SU-DHL-6 (cell line): ENCODE data around the gene DIS3L2.
"Not testable (repeated sequence)": the region's sequence is repeated elsewhere in the genome, so short reads cannot be mapped to it uniquely, and the experiment has no call there.

ENCODE experiments used
- H2AFZ ChIP-seq: fragments of 200-600 bp; sonication (generic); 2 replicates; pipeline ENCODE4 v1.6.1; 2014; ENCODE audit warnings: low read depth, mild to moderate bottlenecking, moderate library complexity, mixed read lengths, antibody characterized with exemption, low read length; ENCODE audit not compliant: severe bottlenecking
- H3F3A ChIP-seq: fragments of 200-600 bp; shearing (Covaris generic); 2 replicates; pipeline ENCODE4 v1.6.0; 2016; ENCODE audit warnings: antibody characterized with exemption, mild to moderate bottlenecking; ENCODE audit not compliant: insufficient read depth
- H3K27ac ChIP-seq: fragments of 200-600 bp; sonication (generic); 2 replicates; pipeline ENCODE4 v1.5.1; 2016; ENCODE audit warnings: low read depth, mild to moderate bottlenecking, low read length, moderate library complexity, mixed read lengths
- H3K27me3 ChIP-seq: fragments of 200-600 bp; sonication (generic), shearing (Covaris generic); 2 replicates; pipeline ENCODE4 v1.6.0; 2014; ENCODE audit warnings: mild to moderate bottlenecking, low read length
- H3K36me3 ChIP-seq: fragments of 200-600 bp; sonication (generic); 2 replicates; pipeline ENCODE4 v1.6.1; 2014; ENCODE audit warnings: mild to moderate bottlenecking, low read length, mixed read lengths
- H3K4me2 ChIP-seq: fragments of 300-600, 200-600 bp; shearing (Covaris generic), sonication (generic); 2 replicates; pipeline ENCODE4 v1.6.0; 2014; ENCODE audit warnings: low read length, low read depth, mild to moderate bottlenecking; ENCODE audit not compliant: poor library complexity, severe bottlenecking
- H3K4me3 ChIP-seq: fragments of 200-600 bp; sonication (generic); 2 replicates; pipeline ENCODE4 v1.5.1; 2014; ENCODE audit warnings: antibody characterized with exemption, low read length, mild to moderate bottlenecking, mixed read lengths; ENCODE audit not compliant: insufficient read depth, poor library complexity, severe bottlenecking
- H3K79me2 ChIP-seq: fragments of 200-600 bp; sonication (generic); 2 replicates; pipeline ENCODE4 v1.6.1; 2014; ENCODE audit warnings: mild to moderate bottlenecking, low read length, moderate library complexity; ENCODE audit not compliant: insufficient read depth
- H3K9ac ChIP-seq: fragments of 200-600 bp; sonication (generic); 2 replicates; pipeline ENCODE4 v1.7.0; 2014; ENCODE audit warnings: mild to moderate bottlenecking, low read length
- H3K9me2 ChIP-seq: fragments of 200-600 bp; sonication (generic); replicated peaks from 2 replicates; pipeline ENCODE4 v1.6.1; 2014; ENCODE audit warnings: low read length; ENCODE audit not compliant: insufficient read depth
- H3K9me3 ChIP-seq: fragments of 200-600 bp; sonication (generic); 2 replicates; pipeline ENCODE4 v1.6.1; 2014; ENCODE audit warnings: low read length, mixed read lengths; ENCODE audit not compliant: insufficient read depth
- H4K20me1 ChIP-seq: fragments of 200-600 bp; sonication (generic); 2 replicates; pipeline ENCODE4 v1.6.1; 2014; ENCODE audit warnings: low read depth, mild to moderate bottlenecking, antibody characterized with exemption, low read length, moderate library complexity, mixed read lengths
- EZH2phosphoT487 ChIP-seq: fragments of 200-600 bp; sonication (generic), shearing (Covaris generic); conservative IDR thresholded peaks from 2 replicates; pipeline ENCODE4 v1.6.1; 2018; ENCODE audit warnings: mild to moderate bottlenecking, antibody characterized with exemption, low read length, moderate library complexity, mixed read lengths
- TF ChIP-seq, protein P1 (sequence below): fragments of 200-600 bp; sonication (generic); IDR thresholded peaks from one replicate; pipeline ENCODE4 v1.5.1; 2017; ENCODE audit warnings: antibody characterized with exemption, mild to moderate bottlenecking, low read length, moderate library complexity; ENCODE audit not compliant: insufficient read depth, poor library complexity, severe bottlenecking

DIS3L2 gene

DNA sequence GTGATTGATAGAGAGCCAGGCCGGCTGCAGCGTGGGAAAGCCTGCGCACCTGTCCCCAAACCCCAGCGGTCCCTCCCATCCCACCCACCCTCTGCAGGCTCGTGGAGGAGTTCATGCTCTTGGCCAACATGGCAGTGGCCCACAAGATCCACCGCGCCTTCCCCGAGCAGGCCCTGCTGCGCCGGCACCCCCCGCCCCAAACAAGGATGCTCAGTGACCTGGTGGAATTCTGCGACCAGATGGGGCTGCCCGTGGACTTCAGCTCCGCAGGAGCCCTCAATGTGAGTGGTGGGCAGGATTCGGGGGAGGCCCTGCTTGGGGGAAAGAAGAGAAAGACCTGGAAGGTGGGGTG is 368.2 kb downstream of the DIS3L2 start:
- no peaks in the 10 kb centered on the region for H3K27me3 ChIP-seq
- no peak overlapping the region for H3K27ac ChIP-seq
- H3K9me3 ChIP-seq: no peaks in the 10 kb centered on the region
- no peaks in the 10 kb centered on the region for H3K79me2 ChIP-seq
- H3K4me3 ChIP-seq: no peak overlapping the region
- no peaks in the 10 kb centered on the region for H3F3A ChIP-seq
- no peaks in the 10 kb centered on the region for H3K9me2 ChIP-seq
- H4K20me1 ChIP-seq: no peaks in the 10 kb centered on the region
- H3K9ac ChIP-seq: no peak overlapping the region
- no peak overlapping the region for H3K4me2 ChIP-seq
- no peaks in the 10 kb centered on the region for H3K36me3 ChIP-seq
- no peak overlapping the region for H2AFZ ChIP-seq
- TF ChIP-seq EZH2phosphoT487: no peak
- TF ChIP-seq, protein P1, sequence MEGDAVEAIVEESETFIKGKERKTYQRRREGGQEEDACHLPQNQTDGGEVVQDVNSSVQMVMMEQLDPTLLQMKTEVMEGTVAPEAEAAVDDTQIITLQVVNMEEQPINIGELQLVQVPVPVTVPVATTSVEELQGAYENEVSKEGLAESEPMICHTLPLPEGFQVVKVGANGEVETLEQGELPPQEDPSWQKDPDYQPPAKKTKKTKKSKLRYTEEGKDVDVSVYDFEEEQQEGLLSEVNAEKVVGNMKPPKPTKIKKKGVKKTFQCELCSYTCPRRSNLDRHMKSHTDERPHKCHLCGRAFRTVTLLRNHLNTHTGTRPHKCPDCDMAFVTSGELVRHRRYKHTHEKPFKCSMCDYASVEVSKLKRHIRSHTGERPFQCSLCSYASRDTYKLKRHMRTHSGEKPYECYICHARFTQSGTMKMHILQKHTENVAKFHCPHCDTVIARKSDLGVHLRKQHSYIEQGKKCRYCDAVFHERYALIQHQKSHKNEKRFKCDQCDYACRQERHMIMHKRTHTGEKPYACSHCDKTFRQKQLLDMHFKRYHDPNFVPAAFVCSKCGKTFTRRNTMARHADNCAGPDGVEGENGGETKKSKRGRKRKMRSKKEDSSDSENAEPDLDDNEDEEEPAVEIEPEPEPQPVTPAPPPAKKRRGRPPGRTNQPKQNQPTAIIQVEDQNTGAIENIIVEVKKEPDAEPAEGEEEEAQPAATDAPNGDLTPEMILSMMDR: no peak

DNA sequence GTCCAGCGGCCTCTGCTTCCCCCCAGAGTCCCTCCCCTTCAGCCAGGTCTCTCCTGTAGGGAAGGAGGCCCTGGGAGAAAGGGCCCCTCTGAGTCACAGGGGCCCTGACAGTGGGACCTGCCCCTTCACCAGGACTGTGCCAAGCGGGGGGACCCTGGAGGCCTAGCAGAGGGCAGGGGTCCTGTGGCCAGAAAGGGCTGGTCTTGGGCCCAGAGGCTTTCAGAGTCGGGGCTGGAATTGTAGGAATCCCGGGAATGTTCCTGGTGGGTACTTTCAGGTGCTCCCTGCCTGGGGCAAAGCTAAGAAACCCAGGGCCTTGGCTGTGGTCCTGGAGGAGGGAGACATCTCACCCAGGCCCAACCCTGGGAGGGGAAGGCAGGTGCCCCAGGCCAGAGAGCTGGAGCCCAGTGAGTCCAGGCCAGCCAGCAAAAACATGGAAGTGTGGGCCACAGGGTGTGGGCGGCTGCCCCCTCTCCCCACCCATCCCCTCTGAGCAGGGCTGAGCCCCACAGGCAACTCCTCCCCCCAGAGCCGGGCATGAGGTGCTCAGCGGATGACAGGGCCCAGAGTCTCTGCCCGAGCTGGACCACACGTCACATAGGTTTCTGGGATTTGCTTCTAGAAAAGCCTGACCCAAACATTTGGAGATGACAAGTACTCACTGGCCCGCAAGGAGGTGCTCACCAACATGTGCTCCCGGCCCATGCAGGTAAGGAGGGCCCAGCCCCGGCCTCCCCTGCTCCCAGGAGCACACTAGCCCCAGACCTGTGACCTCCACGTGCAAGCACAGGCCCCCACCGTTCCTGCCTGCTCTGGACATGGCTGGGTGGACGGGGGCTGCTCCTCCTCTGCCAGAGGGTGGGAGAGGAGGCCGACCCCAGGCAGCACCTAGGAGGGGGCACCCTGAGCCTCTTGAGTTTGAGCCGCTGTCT is 368.8 kb downstream of the DIS3L2 start:
- no peaks in the 10 kb centered on the region for H3F3A ChIP-seq
- no peak overlapping the region for H3K27ac ChIP-seq
- TF ChIP-seq EZH2phosphoT487: no peak
- TF ChIP-seq, protein P1: no peak
- H3K9ac ChIP-seq: no peak overlapping the region
- no peaks in the 10 kb centered on the region for H3K9me2 ChIP-seq
- H3K9me3 ChIP-seq: no peaks in the 10 kb centered on the region
- no peaks in the 10 kb centered on the region for H3K79me2 ChIP-seq
- H4K20me1 ChIP-seq: no peaks in the 10 kb centered on the region
- no peak overlapping the region for H2AFZ ChIP-seq
- no peaks in the 10 kb centered on the region for H3K27me3 ChIP-seq
- H3K4me3 ChIP-seq: no peak overlapping the region
- H3K4me2 ChIP-seq: no peak overlapping the region
- no peaks in the 10 kb centered on the region for H3K36me3 ChIP-seq

DNA sequence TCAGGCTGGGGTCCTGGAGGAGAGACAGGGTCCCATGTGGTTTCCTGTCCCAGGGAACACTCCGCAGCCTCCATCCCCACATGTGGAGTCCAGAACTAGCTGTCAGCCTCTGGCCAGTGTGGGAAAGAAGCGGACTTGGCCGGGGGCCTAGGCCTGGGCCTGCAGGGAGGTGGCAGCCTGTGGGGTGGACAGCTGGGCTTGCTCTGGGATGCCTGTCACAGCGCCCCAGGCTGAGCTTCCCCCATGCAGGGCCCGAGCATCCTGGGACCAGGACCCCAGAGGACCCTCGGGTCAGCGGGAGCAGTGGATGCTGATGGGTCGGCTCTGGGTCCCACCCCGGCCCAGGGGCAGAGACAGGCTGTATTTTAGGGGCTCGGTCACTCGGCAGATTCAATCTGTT is 369.5 kb downstream of the DIS3L2 start:
- not testable (repeated sequence) for H2AFZ ChIP-seq, H3K9me2 ChIP-seq, H3F3A ChIP-seq, H3K4me2 ChIP-seq, H3K79me2 ChIP-seq, H3K9ac ChIP-seq, H3K9me3 ChIP-seq, H3K27me3 ChIP-seq, H3K27ac ChIP-seq, H4K20me1 ChIP-seq, H3K4me3 ChIP-seq, H3K36me3 ChIP-seq

DNA sequence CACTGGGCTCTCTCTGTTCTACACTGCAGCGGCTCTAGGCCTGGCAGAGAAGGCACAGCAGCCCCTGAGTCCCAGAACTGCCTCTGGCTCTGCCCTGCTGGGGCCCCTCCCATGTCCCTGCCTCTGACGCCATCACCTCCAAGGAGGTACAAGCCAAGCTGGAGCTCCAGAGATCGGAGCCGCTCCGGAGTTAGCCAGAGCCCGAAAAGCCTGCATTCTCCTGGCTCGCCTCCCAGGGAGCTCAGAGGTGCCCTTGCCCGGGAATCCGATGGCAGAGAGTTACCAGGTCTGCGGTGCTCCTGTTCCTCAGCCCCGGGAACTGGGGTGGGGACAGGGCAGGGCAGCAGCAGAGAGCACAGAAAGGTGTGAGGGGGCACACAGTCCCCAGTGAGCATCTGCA is 370.1 kb downstream of the DIS3L2 start:
- H3F3A ChIP-seq, H3K4me2 ChIP-seq, H3K9me2 ChIP-seq, H3K36me3 ChIP-seq, H3K9ac ChIP-seq, H3K27ac ChIP-seq, H3K27me3 ChIP-seq, H3K79me2 ChIP-seq, H2AFZ ChIP-seq, H3K9me3 ChIP-seq, H3K4me3 ChIP-seq, H4K20me1 ChIP-seq: not testable (repeated sequence)

DNA sequence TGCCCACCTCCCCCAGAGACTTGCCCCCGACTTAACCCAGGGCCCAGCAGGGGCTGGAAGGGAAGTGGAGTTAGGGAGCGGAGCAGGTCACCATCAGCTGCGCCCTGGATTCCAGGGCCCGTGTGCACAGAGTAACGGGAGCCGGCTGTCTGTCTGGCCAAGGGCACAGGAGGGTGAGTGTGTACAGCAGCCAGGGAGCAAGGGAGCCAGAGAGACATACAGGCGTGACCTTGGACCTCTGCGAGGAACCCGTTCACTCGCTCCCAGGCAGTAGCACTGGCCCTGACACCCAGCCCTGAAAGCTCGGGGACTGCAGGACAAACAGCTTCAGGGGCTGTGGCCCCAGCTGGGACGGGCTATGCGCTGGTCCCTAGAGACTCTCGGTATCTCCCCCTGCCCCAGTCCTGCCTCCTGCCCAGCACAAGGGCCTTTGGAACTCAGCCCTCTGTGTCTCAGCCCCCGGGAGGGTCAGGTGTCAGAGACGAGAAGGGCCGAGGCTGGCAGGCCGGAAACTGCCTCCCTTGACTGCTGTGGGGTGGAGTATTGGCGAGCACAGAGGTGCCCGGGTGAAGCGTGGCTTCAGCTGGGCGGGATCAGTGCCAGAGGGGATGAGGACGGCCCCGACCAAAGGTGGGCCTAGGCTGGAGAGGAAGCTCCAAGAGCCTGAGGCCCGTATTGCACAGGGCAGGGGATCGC is 370.9 kb downstream of the DIS3L2 start:
- not testable (repeated sequence) for H4K20me1 ChIP-seq, H3K27me3 ChIP-seq, H3K4me3 ChIP-seq, H3K9me2 ChIP-seq, H2AFZ ChIP-seq, H3K79me2 ChIP-seq, H3K27ac ChIP-seq, H3K9ac ChIP-seq, H3K9me3 ChIP-seq, H3K4me2 ChIP-seq, H3F3A ChIP-seq, H3K36me3 ChIP-seq
